Adrenal gland (tissue), 12 donors: ENCODE results near the gene TK2. TPM values are rescaled to one million over a fixed set of nuclear protein-coding genes. Genes with fewer than 3 reads are reported as not detected.

Experiments
- DNase-seq, 7 donors: peaks; one replicate each; pipeline ENCODE4 v3.0.0-alpha.2; 2019 to 2020
- H3K27ac ChIP-seq, 5 donors: fragments of 200-600 bp; sonication (generic) in 4 of 5; 1 replicate in 3 of 5; 2 replicates in 2 of 5; pipeline versions ENCODE4 v1.5.1 to v1.8.0; 2016 to 2020; ENCODE audit warnings: mild to moderate bottlenecking in 1 of 5
- H3K27me3 ChIP-seq: fragments of 200-600 bp; 2 replicates; pipeline ENCODE4 v1.8.0; 2021
- H3K36me3 ChIP-seq, 2 donors: fragments of 200-600 bp; replicated peaks in 1 of 2; 1 replicate in 1 of 2; 2 replicates in 1 of 2; pipeline versions ENCODE4 v1.5.1 to v1.8.0; 2018 to 2022
- H3K4me1 ChIP-seq, 2 donors: fragments of 200-600 bp; replicated peaks in 1 of 2; 1 replicate in 1 of 2; 2 replicates in 1 of 2; pipeline versions ENCODE4 v1.5.1 to v1.8.0; 2018 to 2021
- H3K4me3 ChIP-seq, 4 donors: fragments of 200-600 bp; sonication (generic) in 3 of 4; one replicate each; pipeline ENCODE4 v1.5.1; 2016 to 2018
- H3K9me3 ChIP-seq, 3 donors: fragments of 200-600 bp; sonication (generic) in 1 of 3; replicated peaks in 1 of 3; 1 replicate in 2 of 3; 2 replicates in 1 of 3; pipeline versions ENCODE4 v1.5.1 to v1.8.0; 2016 to 2021
- CTCF ChIP-seq, 6 experiments: fragments of 450-650 bp in 4 of 6; fragments of 200-600 bp in 2 of 6; sonication (generic) in 1 of 6; IDR thresholded peaks; 1 replicate in 5 of 6; 2 replicates in 1 of 6; pipeline versions ENCODE4 v1.5.1 to v1.8.0; 2016 to 2021; ENCODE audit warnings: antibody characterized with exemption in 6 of 6, mild to moderate bottlenecking in 2 of 6, moderate library complexity in 1 of 6
- POLR2A ChIP-seq, 2 donors: fragments of 450-650 bp; IDR thresholded peaks; one replicate each; pipeline ENCODE4 v1.6.1; 2017; ENCODE audit warnings: antibody characterized with exemption in 2 of 2, mild to moderate bottlenecking in 2 of 2, moderate library complexity in 1 of 2
- WGBS, 4 donors: extraction: QIAGEN DNeasy Blood & Tissue Kit in 2 of 4; methylation state at CpG; one replicate each; pipeline versions ENCODE4 v1.1.5 to v1.1.7; 2013 to 2017; 5-methylcytosine and 5-hydroxymethylcytosine counted together
- intact Hi-C, 2 donors: fragments of 100-400 bp; cut with DNase I; formaldehyde crosslinking; loops; one replicate each; pipeline versions ENCODE4 v1.14.1 to v1.15.0; 2022 to 2023
- polyA plus RNA-seq, 3 donors: library from polyadenylated mRNA; stranded (reverse); fragments of 200-250 nt in 2 of 3; fragments of 350-450 nt in 1 of 3; fragmentation: Illumina TruSeq in 1 of 3; extraction: RNeasy Lipid Tissue Mini Kit (QIAGEN cat#74804) in 1 of 3; gene quantifications; one replicate each; pipeline ENCODE4 v1.2.3, GENCODE V29; 2013 to 2014
- total RNA-seq, 9 donors: library from RNA; depleted of rRNA in 4 of 9; stranded (reverse); fragments of >200 nt in 4 of 9; fragments of 120-200 nt in 1 of 9; fragmentation: NEBNext Ultra II Directional in 1 of 9; extraction: Animal tissue kit (Norgen Biotek cat#: 25700) in 1 of 9; gene quantifications; one replicate each; pipeline versions ENCODE4 v1.1.0 to v1.2.4, GENCODE V29; 2013 to 2023
- donor health status: healthy with polysubstance abuse.
- donor health status: Bipolar disorder and iron deficiency.
- donor health status: DM: yes; HTN: yes; CAD: no.
- donor health status: DM: no; HTN: no; CAD: no.
- donor health status: DM: no; HTN: no; CAD: no.
- donor health status: DM: yes; HTN: yes; CAD: no.

TK2 gene
- total and polyA plus RNA-seq, 12 donors, result 24.9 to 78.9 (median 59.3) TPM

DNA sequence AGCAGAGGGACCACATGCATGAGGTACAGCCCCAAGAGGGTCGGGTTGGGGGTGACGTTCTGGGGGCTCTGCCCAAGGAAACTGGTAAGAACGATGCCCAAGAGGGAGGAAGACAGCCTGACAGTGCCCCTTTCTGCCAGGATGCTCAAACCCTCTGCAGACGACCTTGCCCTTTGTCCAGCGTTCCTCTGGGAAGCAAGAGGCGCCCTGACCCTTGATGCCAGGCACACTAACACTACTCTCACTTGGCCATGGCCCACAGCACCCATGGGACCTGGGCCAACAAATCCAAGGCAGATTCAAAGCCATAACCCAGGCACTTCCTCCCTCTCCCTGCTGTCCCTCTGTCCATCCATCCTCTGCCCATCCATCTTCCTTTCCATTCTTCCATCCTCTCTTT is 20.4 kb downstream of the TK2 start:
- Histone ChIP-seq H3K27me3 (no peaks in the 10 kb centered on the region), H3K4me1 (peaks cover 0 to 2% of the 10 kb centered on the region in 2 donors), H3K36me3 (peaks cover 0 to 57% of the 10 kb centered on the region in 2 donors), H3K27ac (no peak overlapping the region), H3K4me3 (no peak overlapping the region), H3K9me3 (no peaks in the 10 kb centered on the region)
- 77 to 87% (median 83%) methylated on average over 5 to 6 of the region's 6 CpGs for WGBS, 4 donors
- DNase-seq, result no peak
- TF ChIP-seq POLR2A (IDR thresholded peaks at IDR 0.05) (no peak), CTCF (IDR thresholded peaks at IDR 0.05) (no peak)
- intact Hi-C loops, result no loop called here

DNA sequence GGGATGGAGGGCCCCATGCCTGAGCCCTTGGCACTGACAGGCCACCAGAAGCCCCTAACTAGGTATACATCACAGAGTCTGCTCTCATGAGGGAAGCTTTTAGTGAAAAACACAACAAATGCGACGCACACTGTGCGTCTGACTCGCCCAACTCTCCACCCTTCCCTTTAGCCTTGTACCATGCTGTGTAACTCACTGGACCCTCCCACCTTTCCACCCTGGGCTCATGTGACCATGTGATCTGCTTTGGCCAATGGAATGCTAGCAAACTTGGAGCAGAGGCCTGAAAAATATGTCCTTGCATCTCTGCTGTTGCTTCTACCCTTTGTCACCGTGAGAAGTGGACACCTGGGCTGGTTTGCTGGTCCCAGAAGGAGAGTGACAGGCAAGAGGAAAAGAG is 21.6 kb downstream of the TK2 start:
- intact Hi-C loops, result no loop called here
- Histone ChIP-seq H3K36me3 (peaks cover 0 to 57% of the 10 kb centered on the region in 2 donors), H3K27ac (no peak overlapping the region), H3K9me3 (no peaks in the 10 kb centered on the region), H3K27me3 (no peaks in the 10 kb centered on the region), H3K4me1 (peaks cover 4 to 11% of the 10 kb centered on the region in 2 donors), H3K4me3 (no peak overlapping the region)
- no peak for DNase-seq
- WGBS, 4 donors, result 85 to 100% (median 97%) methylated on average over 5 of the region's 5 CpGs
- TF ChIP-seq POLR2A (IDR thresholded peaks at IDR 0.05) (no peak), CTCF (IDR thresholded peaks at IDR 0.05) (no peak)

GRCh38 chr16:66525396-66526180 is 24.3 kb downstream of the TK2 start:
- no peaks in the 10 kb centered on the region for H3K27me3 ChIP-seq
- H3K36me3 ChIP-seq, result peaks cover 0 to 40% of the 10 kb centered on the region in 2 donors
- H3K4me1 ChIP-seq, result peaks cover 23 to 38% of the 10 kb centered on the region in 2 donors
- no peaks in the 10 kb centered on the region for H3K9me3 ChIP-seq
- H3K27ac ChIP-seq, result peak overlapping the region in 2 of 5 donors; percentile 7 to 77
- no peak for DNase-seq
- no peak overlapping the region for H3K4me3 ChIP-seq
- no peak for TF ChIP-seq CTCF (IDR thresholded peaks at IDR 0.05)
- no peak for TF ChIP-seq POLR2A (IDR thresholded peaks at IDR 0.05)
- WGBS, 4 donors, result 87 to 89% (median 88%) methylated on average over 8 to 9 of the region's 9 CpGs
- intact Hi-C loops, result no loop called here

DNA sequence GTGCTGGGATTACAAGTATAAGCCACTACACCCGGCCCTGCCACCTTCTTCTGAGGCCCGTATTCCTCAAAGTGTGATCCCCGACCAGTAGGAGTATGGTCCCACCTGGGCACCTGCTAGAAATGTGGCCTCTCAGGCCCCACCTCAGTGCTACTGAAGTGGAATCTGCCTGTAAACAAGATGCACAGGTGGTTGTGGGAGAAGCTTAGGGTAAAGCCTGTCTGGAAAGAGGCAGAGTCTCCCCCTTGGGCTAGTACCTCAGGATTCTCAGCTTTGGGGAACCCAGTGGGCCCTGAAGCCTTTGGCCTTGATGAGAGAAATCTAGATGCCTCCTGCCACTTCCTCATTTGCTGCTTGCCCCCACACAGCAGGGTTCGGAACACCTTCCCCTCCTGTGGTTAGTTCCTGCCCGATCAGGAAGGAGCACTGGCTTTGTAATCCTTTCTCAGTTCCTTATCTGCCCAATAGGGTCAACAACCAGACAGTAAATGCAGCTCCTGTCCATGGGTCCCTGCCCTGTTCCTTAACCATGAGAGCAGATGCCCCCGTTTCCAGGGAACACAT is 25.2 kb downstream of the TK2 start:
- Histone ChIP-seq H3K36me3 (peaks cover 0 to 31% of the 10 kb centered on the region in 2 donors), H3K4me1 (peaks cover 23 to 47% of the 10 kb centered on the region in 2 donors), H3K27me3 (no peaks in the 10 kb centered on the region), H3K4me3 (no peak overlapping the region), H3K9me3 (no peaks in the 10 kb centered on the region), H3K27ac (peak overlapping the region in 2 of 5 donors; percentile 77 to 97)
- TF ChIP-seq POLR2A (IDR thresholded peaks at IDR 0.05), result no peak
- TF ChIP-seq CTCF (IDR thresholded peaks at IDR 0.05), result peak in 3 of 6 experiments; percentile 16 to 30 (median 16)
- peak in 1 of 7 donors; percentile 32 for DNase-seq
- intact Hi-C loops, result no loop called here
- 60 to 74% (median 70%) methylated on average over 5 to 6 of the region's 6 CpGs for WGBS, 4 donors
